ENCODE results near the gene CCR4.
"Not testable (repeated sequence)": the region's sequence is repeated elsewhere in the genome, so short reads cannot be mapped to it uniquely, and the experiment has no call there.

Gene CCR4

GRCh38 chr3:32963871-32964270 lies 12.4 kb downstream of the CCR4 start:
- no peak overlapping the region for H3K4me3 ChIP-seq (replicated peaks; ENCODE audit: low read depth, low read length)
- no peak for DNase-seq (ENCODE audit: low read depth)
- TF ChIP-seq, protein P1, sequence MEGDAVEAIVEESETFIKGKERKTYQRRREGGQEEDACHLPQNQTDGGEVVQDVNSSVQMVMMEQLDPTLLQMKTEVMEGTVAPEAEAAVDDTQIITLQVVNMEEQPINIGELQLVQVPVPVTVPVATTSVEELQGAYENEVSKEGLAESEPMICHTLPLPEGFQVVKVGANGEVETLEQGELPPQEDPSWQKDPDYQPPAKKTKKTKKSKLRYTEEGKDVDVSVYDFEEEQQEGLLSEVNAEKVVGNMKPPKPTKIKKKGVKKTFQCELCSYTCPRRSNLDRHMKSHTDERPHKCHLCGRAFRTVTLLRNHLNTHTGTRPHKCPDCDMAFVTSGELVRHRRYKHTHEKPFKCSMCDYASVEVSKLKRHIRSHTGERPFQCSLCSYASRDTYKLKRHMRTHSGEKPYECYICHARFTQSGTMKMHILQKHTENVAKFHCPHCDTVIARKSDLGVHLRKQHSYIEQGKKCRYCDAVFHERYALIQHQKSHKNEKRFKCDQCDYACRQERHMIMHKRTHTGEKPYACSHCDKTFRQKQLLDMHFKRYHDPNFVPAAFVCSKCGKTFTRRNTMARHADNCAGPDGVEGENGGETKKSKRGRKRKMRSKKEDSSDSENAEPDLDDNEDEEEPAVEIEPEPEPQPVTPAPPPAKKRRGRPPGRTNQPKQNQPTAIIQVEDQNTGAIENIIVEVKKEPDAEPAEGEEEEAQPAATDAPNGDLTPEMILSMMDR (IDR thresholded peaks at IDR 0.05; ENCODE audit: low read length, missing control alignments): no peak

DNA sequence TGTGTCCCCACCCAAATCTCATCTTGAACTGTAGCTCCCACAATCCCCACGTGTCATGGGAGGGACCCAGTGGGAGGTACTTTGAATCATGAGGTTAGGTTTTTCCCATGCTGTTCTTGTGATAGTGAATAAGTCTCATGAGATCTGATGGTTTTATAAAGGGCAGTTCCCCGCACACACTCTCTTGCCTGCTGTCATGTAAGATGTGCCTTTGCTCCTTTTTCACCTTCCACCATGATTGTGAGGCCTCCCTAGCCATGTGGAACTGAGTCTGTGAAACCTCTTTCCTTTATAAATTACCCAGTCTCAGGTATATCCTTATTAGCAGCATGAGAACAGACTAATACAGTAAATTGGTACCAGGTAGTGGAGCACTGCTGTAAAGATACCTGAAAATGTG lies 13.3 kb downstream of the CCR4 start:
- H3K4me3 ChIP-seq (replicated peaks; ENCODE audit: low read depth, low read length); DNase-seq (ENCODE audit: low read depth): not testable (repeated sequence)

GRCh38 chr3:32965617-32966213 lies 14.3 kb downstream of the CCR4 start:
- not testable (repeated sequence) for DNase-seq (ENCODE audit: low read depth); H3K4me3 ChIP-seq (replicated peaks; ENCODE audit: low read depth, low read length)

GRCh38 chr3:32966627-32967026 lies 15.2 kb downstream of the CCR4 start:
- DNase-seq (ENCODE audit: low read depth); H3K4me3 ChIP-seq (replicated peaks; ENCODE audit: low read depth, low read length): not testable (repeated sequence)

- no peak for DNase-seq (ENCODE audit: low read depth)
- H3K4me3 ChIP-seq (replicated peaks; ENCODE audit: low read depth, low read length): no peak overlapping the region
Measured at GRCh38 chr3:32968166-32968919, 16.9 kb downstream of the CCR4 start.

DNA sequence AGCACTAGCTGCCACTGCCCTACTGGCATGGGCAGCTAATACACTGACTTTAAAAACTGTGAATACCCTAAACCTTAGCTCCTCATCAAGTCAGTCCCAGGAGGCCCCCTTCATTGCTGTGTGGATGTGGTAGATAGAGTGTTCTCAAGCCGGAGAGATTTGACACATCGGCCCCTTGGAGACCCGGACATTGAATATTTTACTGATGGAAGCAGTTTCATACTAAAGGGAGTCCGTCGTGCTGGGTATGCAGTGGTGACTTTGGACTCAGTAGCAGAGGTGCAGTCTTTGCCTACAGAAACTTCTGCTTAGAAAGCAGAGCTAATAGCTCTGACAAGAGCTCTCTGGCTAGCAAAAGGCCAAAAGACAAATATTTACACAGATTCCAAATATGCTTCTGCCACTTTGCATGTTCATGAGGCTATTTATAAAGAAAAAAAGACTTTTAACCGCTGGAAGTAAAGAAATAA lies 17.5 kb downstream of the CCR4 start:
- TF ChIP-seq, protein P1 (IDR thresholded peaks at IDR 0.05; ENCODE audit: low read length, missing control alignments): no peak
- no peak for DNase-seq (ENCODE audit: low read depth)
- no peak overlapping the region for H3K4me3 ChIP-seq (replicated peaks; ENCODE audit: low read depth, low read length)

More at GRCh38 chr3:32968166-32968919, 16.9 kb downstream of the CCR4 start:
- TF ChIP-seq, protein P1 (IDR thresholded peaks at IDR 0.05; ENCODE audit: low read length, missing control alignments): peak; percentile 1

GRCh38 chr3:32969656-32970055 lies 18.2 kb downstream of the CCR4 start:
- H3K4me3 ChIP-seq (replicated peaks; ENCODE audit: low read depth, low read length): no peak overlapping the region
- no peak for DNase-seq (ENCODE audit: low read depth)

GRCh38 chr3:32971291-32971690 lies 19.8 kb downstream of the CCR4 start:
- H3K4me3 ChIP-seq (replicated peaks; ENCODE audit: low read depth, low read length); DNase-seq (ENCODE audit: low read depth): not testable (repeated sequence)

More at GRCh38 chr3:32969656-32970055, 18.2 kb downstream of the CCR4 start:
- TF ChIP-seq, protein P1 (IDR thresholded peaks at IDR 0.05; ENCODE audit: low read length, missing control alignments): no peak

DNA sequence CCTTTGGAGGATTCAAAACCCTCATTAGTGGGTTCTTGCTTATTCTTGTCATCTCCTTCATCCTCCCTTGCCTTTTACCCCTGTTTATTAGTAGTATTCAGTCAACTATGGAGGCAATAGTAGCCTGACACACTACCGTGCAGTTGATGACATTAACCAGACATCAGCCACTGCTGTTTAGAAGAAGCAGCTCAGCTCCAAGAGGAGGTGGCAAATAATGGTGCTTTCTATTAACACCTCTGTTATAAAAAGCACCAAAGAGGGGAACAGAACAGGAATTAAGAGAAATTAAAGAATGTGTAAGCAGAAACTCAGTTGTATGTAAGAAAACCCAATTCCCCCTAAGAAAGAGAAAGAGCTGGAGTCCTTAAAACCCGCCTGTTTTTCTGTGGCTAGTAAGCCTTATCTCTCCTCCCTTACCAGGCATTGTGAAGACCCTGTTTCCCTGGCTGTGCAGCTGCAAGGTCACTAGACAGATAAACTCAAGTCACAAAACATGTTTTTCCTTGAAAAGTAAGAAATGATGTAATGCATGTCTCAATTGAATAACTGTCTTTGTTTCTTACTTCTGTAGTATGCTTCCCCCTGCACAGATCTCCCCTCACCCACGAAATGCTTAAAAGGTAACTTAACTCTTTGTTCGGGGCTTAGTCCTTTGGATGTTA lies 21.2 kb downstream of the CCR4 start:
- no peak for DNase-seq (ENCODE audit: low read depth)
- TF ChIP-seq, protein P1 (IDR thresholded peaks at IDR 0.05; ENCODE audit: low read length, missing control alignments): no peak
- H3K4me3 ChIP-seq (replicated peaks; ENCODE audit: low read depth, low read length): no peak overlapping the region

Data from fibroblast of pulmonary artery (primary cell).